ENCODE results near the gene ZNRF2.

GRCh38 chr7:30380294-30380693 is 95.9 kb downstream of the ZNRF2 start:
- TF ChIP-seq, protein P1, sequence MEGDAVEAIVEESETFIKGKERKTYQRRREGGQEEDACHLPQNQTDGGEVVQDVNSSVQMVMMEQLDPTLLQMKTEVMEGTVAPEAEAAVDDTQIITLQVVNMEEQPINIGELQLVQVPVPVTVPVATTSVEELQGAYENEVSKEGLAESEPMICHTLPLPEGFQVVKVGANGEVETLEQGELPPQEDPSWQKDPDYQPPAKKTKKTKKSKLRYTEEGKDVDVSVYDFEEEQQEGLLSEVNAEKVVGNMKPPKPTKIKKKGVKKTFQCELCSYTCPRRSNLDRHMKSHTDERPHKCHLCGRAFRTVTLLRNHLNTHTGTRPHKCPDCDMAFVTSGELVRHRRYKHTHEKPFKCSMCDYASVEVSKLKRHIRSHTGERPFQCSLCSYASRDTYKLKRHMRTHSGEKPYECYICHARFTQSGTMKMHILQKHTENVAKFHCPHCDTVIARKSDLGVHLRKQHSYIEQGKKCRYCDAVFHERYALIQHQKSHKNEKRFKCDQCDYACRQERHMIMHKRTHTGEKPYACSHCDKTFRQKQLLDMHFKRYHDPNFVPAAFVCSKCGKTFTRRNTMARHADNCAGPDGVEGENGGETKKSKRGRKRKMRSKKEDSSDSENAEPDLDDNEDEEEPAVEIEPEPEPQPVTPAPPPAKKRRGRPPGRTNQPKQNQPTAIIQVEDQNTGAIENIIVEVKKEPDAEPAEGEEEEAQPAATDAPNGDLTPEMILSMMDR (IDR thresholded peaks at IDR 0.05; ENCODE audit: low read depth, low read length), result no peak
- no peak for TF ChIP-seq POLR2A (IDR thresholded peaks at IDR 0.05; ENCODE audit: extremely low read depth, insufficient read length)
